ENCODE data around the gene MLLT1. TPM values are rescaled to one million over a fixed set of nuclear protein-coding genes. Genes with fewer than 3 reads are reported as not detected.

The MLLT1 gene
- total and polyA plus RNA-seq, 2 donors (not counting 1 experiment from before 2014, with no cell fraction given): 19.4 to 40.2 TPM

DNA sequence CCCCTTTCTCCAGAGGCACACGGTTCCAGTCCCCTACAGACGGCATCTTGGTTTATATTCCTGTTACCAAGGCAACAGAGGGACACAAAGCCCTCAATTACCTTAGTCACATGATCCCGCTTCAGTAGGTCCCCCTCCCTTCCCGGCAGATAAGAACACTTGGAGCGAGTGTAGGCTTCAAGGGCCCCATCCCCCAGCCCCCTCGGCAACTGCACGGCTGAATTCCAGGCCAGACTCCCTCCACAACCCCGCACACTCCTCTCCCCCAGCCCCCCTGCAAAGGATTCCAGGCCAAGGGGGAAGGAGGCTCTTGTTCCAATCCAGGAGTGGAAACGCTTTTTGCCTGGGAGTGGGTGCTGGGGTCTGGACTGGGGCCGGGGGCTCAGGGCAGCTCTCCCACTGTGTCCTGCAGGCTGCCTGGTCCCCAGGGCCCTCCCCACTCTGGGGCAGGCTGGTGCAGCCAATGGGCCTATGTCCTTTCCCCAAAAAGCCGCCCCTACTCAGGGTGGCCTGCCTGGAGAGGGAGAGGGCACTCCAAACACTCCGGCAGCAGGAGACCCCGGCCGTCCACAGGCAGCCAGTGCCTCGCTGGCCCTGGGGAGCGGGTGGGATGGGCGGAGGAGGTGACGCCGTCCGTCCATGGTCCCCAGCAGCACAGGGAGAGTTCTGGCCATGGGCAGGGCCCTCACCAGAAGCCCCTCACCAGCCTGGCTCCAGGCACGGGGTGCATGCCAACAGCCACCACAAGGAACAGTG is 62.6 kb downstream of the MLLT1 start:
- H3K36me3 ChIP-seq (replicated peaks in 1 of 2; ENCODE audit: control extremely low read depth in 1 of 2, control insufficient read depth in 1 of 2, extremely low read depth in 1 of 2, insufficient read depth in 2 of 2, low read length in 1 of 2): peaks cover 0 to 12% of the 10 kb centered on the region in 2 experiments
- H3K79me2 ChIP-seq (ENCODE audit: control insufficient read depth, insufficient read depth, low read length): no peaks in the 10 kb centered on the region
- no peaks in the 10 kb centered on the region for H3K9me3 ChIP-seq (ENCODE audit: control extremely low read depth in 1 of 3, control insufficient read depth in 2 of 3, insufficient read depth in 1 of 3, low read length in 2 of 3)
- no peak for TF ChIP-seq EZH2 (IDR thresholded peaks at IDR 0.05; ENCODE audit: borderline replicate concordance, insufficient read depth, low read depth, low read length, poor library complexity, severe bottlenecking)
- TF ChIP-seq, protein P1, sequence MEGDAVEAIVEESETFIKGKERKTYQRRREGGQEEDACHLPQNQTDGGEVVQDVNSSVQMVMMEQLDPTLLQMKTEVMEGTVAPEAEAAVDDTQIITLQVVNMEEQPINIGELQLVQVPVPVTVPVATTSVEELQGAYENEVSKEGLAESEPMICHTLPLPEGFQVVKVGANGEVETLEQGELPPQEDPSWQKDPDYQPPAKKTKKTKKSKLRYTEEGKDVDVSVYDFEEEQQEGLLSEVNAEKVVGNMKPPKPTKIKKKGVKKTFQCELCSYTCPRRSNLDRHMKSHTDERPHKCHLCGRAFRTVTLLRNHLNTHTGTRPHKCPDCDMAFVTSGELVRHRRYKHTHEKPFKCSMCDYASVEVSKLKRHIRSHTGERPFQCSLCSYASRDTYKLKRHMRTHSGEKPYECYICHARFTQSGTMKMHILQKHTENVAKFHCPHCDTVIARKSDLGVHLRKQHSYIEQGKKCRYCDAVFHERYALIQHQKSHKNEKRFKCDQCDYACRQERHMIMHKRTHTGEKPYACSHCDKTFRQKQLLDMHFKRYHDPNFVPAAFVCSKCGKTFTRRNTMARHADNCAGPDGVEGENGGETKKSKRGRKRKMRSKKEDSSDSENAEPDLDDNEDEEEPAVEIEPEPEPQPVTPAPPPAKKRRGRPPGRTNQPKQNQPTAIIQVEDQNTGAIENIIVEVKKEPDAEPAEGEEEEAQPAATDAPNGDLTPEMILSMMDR (IDR thresholded peaks at IDR 0.05): no peak
- H3K27ac ChIP-seq (ENCODE audit: low read length in 2 of 2): no peak overlapping the region
- no peak overlapping the region for H2AFZ ChIP-seq (ENCODE audit: insufficient read depth, low read depth, low read length, poor library complexity, severe bottlenecking)
- no peaks in the 10 kb centered on the region for H3K27me3 Mint-ChIP-seq
- H3K27me3 ChIP-seq (replicated peaks in 1 of 4; ENCODE audit: control extremely low read depth in 1 of 4, control insufficient read depth in 3 of 4, insufficient read depth in 4 of 4, low read length in 3 of 4): no peaks in the 10 kb centered on the region
- ChIA-PET CTCF (interaction anchor here (1.0 to 3.2 kb wide), 8 partner anchors 14 to 646 kb away, joined by 3 to 43 read pairs (median 9); no protein-coding TSS in a partner anchor), POLR2A (no interaction called here)
- ATAC-seq (ENCODE audit: low read depth) (no peak), DNase-seq (no peak)
- H3K4me1 Mint-ChIP-seq: peaks cover 3% of the 10 kb centered on the region
- intact Hi-C loops (cut with micrococcal nuclease): no loop called here
- WGBS (ENCODE audit: insufficient coverage): 94% methylated on average over 17 of the region's 21 CpGs
- peaks cover 0 to 6% of the 10 kb centered on the region in 2 donors for H3K4me1 ChIP-seq (ENCODE audit: control insufficient read depth in 2 of 2, insufficient read depth in 2 of 2, low read length in 2 of 2)
- no peak overlapping the region for H3K27ac Mint-ChIP-seq
- H4K20me1 ChIP-seq (ENCODE audit: control insufficient read depth, insufficient read depth, low read length, poor library complexity, severe bottlenecking): peaks cover 13% of the 10 kb centered on the region
- no peak overlapping the region for H3K4me2 ChIP-seq (replicated peaks; ENCODE audit: low read depth, low read length, poor library complexity, severe bottlenecking)
- no peaks in the 10 kb centered on the region for H3K9me3 Mint-ChIP-seq (ENCODE audit: insufficient read depth)
- H3K4me3 ChIP-seq (ENCODE audit: control extremely low read depth in 1 of 5, extremely low read depth in 1 of 5, insufficient read depth in 1 of 5, low read depth in 2 of 5, low read length in 4 of 5): no peak overlapping the region
- H3K4me3 Mint-ChIP-seq: no peak overlapping the region
- no peak overlapping the region for H3K9ac ChIP-seq (ENCODE audit: low read length)

DNA sequence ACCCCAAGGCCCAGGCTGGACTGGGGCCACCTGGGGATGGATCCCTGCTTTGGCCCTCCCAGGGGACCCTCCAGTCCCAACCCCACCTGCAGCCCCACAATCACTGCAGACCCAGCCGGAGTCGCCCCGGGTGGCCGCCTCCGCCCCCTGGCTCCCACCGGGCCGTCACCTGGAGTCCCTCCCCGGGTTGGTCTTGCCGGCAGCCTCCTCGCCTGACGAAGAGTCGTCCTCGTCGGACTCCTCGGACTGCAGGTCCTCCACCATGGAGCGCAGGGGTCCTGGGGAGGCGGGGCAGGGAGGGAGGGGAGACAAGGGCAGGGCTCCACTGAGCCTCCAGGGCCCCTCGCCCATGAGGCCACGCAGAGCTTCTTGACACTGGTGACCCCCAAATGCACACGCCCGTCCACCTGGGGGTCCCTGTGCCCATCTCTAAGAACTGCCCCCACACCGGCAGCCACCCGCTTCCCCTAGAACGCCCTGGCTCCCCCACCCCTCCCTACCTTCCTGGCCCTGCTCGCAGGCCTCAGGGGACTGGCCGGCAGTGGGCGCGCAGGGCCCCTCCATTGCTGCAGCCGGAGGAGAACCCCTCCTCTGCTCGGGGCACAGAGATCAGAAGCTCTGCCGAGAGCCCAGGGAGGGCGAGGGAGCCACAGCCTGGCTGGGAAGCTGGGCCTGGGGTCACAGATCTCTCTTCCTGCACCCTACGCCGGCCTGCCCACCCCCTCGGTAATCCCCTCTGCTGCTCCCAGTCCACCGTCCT is 63.4 kb downstream of the MLLT1 start:
- peaks cover 0 to 5% of the 10 kb centered on the region in 2 experiments for H3K36me3 ChIP-seq (replicated peaks in 1 of 2; ENCODE audit: control extremely low read depth in 1 of 2, control insufficient read depth in 1 of 2, extremely low read depth in 1 of 2, insufficient read depth in 2 of 2, low read length in 1 of 2)
- H3K4me1 Mint-ChIP-seq: peaks cover 3% of the 10 kb centered on the region
- CTCF ChIA-PET: no interaction called here
- no peak overlapping the region for H2AFZ ChIP-seq (ENCODE audit: insufficient read depth, low read depth, low read length, poor library complexity, severe bottlenecking)
- H3K9ac ChIP-seq (ENCODE audit: low read length): no peak overlapping the region
- ATAC-seq (ENCODE audit: low read depth): no peak
- peaks cover 0 to 6% of the 10 kb centered on the region in 2 donors for H3K4me1 ChIP-seq (ENCODE audit: control insufficient read depth in 2 of 2, insufficient read depth in 2 of 2, low read length in 2 of 2)
- whole genome bisulfite sequencing (ENCODE audit: insufficient coverage): 98% methylated on average over 33 of the region's 36 CpGs
- DNase-seq: no peak
- POLR2A ChIA-PET: no interaction called here
- no peak overlapping the region for H3K27ac ChIP-seq (ENCODE audit: low read length in 2 of 2)
- H3K27me3 ChIP-seq (replicated peaks in 1 of 4; ENCODE audit: control extremely low read depth in 1 of 4, control insufficient read depth in 3 of 4, insufficient read depth in 4 of 4, low read length in 3 of 4): no peaks in the 10 kb centered on the region
- no peak overlapping the region for H3K4me3 Mint-ChIP-seq
- intact Hi-C loops (cut with micrococcal nuclease): no loop called here
- no peaks in the 10 kb centered on the region for H3K79me2 ChIP-seq (ENCODE audit: control insufficient read depth, insufficient read depth, low read length)
- no peaks in the 10 kb centered on the region for H3K27me3 Mint-ChIP-seq
- H3K4me2 ChIP-seq (replicated peaks; ENCODE audit: low read depth, low read length, poor library complexity, severe bottlenecking): no peak overlapping the region
- H3K9me3 ChIP-seq (ENCODE audit: control extremely low read depth in 1 of 3, control insufficient read depth in 2 of 3, insufficient read depth in 1 of 3, low read length in 2 of 3): no peaks in the 10 kb centered on the region
- TF ChIP-seq, protein P1 (IDR thresholded peaks at IDR 0.05): no peak
- TF ChIP-seq EZH2 (IDR thresholded peaks at IDR 0.05; ENCODE audit: borderline replicate concordance, insufficient read depth, low read depth, low read length, poor library complexity, severe bottlenecking): no peak
- H3K9me3 Mint-ChIP-seq (ENCODE audit: insufficient read depth): no peaks in the 10 kb centered on the region
- peaks cover 13% of the 10 kb centered on the region for H4K20me1 ChIP-seq (ENCODE audit: control insufficient read depth, insufficient read depth, low read length, poor library complexity, severe bottlenecking)
- no peak overlapping the region for H3K4me3 ChIP-seq (ENCODE audit: control extremely low read depth in 1 of 5, extremely low read depth in 1 of 5, insufficient read depth in 1 of 5, low read depth in 2 of 5, low read length in 4 of 5)
- no peak overlapping the region for H3K27ac Mint-ChIP-seq

Measured in B cell (primary cell).